ENCODE data around the gene SRSF7.

GRCh38 chr2:38747007-38747424 lies 4.1 kb downstream of the SRSF7 start:
- TF ChIP-seq ZBTB26 (CRISPR knock-in tag; IDR thresholded peaks at IDR 0.05): no peak
- no peak for TF ChIP-seq TAF15 (IDR thresholded peaks at IDR 0.05; ENCODE audit: low read depth, low read length)
- no peak for TF ChIP-seq E2F4 (CRISPR knock-in tag; IDR thresholded peaks at IDR 0.05; ENCODE audit: low read depth)
- TF ChIP-seq CTCF (IDR thresholded peaks at IDR 0.05 in 2 of 3, conservative IDR thresholded peaks at IDR 0.05 in 1 of 3; ENCODE audit: insufficient read depth in 2 of 3, low read depth in 1 of 3, low read length in 3 of 3): no peak

Measured in K562 (cell line).